SK-N-SH treated with all-trans-retinoic acid at 6 μM for 48 hours (cell line): ENCODE measurements around the gene LGALS9.

ENCODE experiments used
- ARNTL ChIP-seq: fragments of 450-650 bp; formaldehyde crosslinking; IDR thresholded peaks from 2 replicates; pipeline ENCODE4 v1.5.0; 2020; ENCODE audit warnings: low read depth, mild to moderate bottlenecking, moderate library complexity, borderline replicate concordance
- BACH2 ChIP-seq: fragments of 250-450 bp; sonication (Bioruptor Pico); IDR thresholded peaks from 2 replicates; pipeline ENCODE4 v1.9.0; 2021; ENCODE audit warnings: mild to moderate bottlenecking, borderline replicate concordance
- CREB5 ChIP-seq: fragments of 250-450 bp; sonication (Bioruptor Pico); IDR thresholded peaks from 2 replicates; pipeline ENCODE4 v1.5.1; 2020; ENCODE audit warnings: low read depth, mild to moderate bottlenecking, moderate library complexity
- GLIS3 ChIP-seq: fragments of 250-450 bp; sonication (Bioruptor Pico); IDR thresholded peaks from 2 replicates; pipeline ENCODE4 v1.5.0; 2020; ENCODE audit warnings: mild to moderate bottlenecking, moderate library complexity
- ZFP3 ChIP-seq: fragments of 250-450 bp; sonication (Bioruptor Pico); IDR thresholded peaks from 2 replicates; pipeline ENCODE4 v1.5.0; 2020; ENCODE audit warnings: mild to moderate bottlenecking, moderate library complexity
- ZFP30 ChIP-seq: fragments of 450-650 bp; formaldehyde crosslinking; IDR thresholded peaks from 2 replicates; pipeline ENCODE4 v1.5.0; 2022; ENCODE audit warnings: mild to moderate bottlenecking, moderate library complexity
- TF ChIP-seq, protein P1 (sequence below): fragments of 250-450 bp; sonication (Bioruptor Pico); IDR thresholded peaks from 2 replicates; pipeline ENCODE4 v1.8.0; 2020; ENCODE audit warnings: mild to moderate bottlenecking, moderate library complexity, borderline replicate concordance
- TF ChIP-seq, protein P2 (sequence below): fragments of 250-450 bp; sonication (Bioruptor Pico); IDR thresholded peaks from 2 replicates; pipeline ENCODE4 v1.5.1; 2021; ENCODE audit warnings: mild to moderate bottlenecking, moderate library complexity

GRCh38 chr17:27669850-27670249 lies 38.9 kb downstream of the LGALS9 start:
- no peak for TF ChIP-seq GLIS3
- TF ChIP-seq, protein P1, sequence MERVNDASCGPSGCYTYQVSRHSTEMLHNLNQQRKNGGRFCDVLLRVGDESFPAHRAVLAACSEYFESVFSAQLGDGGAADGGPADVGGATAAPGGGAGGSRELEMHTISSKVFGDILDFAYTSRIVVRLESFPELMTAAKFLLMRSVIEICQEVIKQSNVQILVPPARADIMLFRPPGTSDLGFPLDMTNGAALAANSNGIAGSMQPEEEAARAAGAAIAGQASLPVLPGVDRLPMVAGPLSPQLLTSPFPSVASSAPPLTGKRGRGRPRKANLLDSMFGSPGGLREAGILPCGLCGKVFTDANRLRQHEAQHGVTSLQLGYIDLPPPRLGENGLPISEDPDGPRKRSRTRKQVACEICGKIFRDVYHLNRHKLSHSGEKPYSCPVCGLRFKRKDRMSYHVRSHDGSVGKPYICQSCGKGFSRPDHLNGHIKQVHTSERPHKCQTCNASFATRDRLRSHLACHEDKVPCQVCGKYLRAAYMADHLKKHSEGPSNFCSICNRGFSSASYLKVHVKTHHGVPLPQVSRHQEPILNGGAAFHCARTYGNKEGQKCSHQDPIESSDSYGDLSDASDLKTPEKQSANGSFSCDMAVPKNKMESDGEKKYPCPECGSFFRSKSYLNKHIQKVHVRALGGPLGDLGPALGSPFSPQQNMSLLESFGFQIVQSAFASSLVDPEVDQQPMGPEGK (CRISPR knock-in tag): no peak
- no peak for TF ChIP-seq ZFP3 (CRISPR knock-in tag)
- TF ChIP-seq ARNTL (CRISPR knock-in tag): no peak
- TF ChIP-seq, protein P2, sequence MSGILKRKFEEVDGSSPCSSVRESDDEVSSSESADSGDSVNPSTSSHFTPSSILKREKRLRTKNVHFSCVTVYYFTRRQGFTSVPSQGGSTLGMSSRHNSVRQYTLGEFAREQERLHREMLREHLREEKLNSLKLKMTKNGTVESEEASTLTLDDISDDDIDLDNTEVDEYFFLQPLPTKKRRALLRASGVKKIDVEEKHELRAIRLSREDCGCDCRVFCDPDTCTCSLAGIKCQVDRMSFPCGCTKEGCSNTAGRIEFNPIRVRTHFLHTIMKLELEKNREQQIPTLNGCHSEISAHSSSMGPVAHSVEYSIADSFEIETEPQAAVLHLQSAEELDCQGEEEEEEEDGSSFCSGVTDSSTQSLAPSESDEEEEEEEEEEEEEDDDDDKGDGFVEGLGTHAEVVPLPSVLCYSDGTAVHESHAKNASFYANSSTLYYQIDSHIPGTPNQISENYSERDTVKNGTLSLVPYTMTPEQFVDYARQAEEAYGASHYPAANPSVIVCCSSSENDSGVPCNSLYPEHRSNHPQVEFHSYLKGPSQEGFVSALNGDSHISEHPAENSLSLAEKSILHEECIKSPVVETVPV (CRISPR knock-in tag): no peak
- TF ChIP-seq ZFP30 (CRISPR knock-in tag): no peak
- no peak for TF ChIP-seq CREB5
- no peak for TF ChIP-seq BACH2
